Neural progenitor cell (in vitro differentiated cells): ENCODE data around the gene MGST3.
A peak's percentile ranks its signal among the peaks of the same experiment; 100 is the strongest.

Experiments
- EZH2phosphoT487 ChIP-seq: fragments of 200-600 bp; sonication (generic); IDR thresholded peaks from 2 replicates; pipeline ENCODE4 v1.6.1; 2017; ENCODE audit warnings: antibody characterized with exemption
- TF ChIP-seq, protein P1 (sequence below): fragments of 200-600 bp; sonication (generic); IDR thresholded peaks from 2 replicates; pipeline ENCODE4 v1.5.1; 2017; ENCODE audit warnings: antibody characterized with exemption, mild to moderate bottlenecking

GRCh38 chr1:165686121-165686970 lies 55.3 kb downstream of the MGST3 start:
- TF ChIP-seq, protein P1, sequence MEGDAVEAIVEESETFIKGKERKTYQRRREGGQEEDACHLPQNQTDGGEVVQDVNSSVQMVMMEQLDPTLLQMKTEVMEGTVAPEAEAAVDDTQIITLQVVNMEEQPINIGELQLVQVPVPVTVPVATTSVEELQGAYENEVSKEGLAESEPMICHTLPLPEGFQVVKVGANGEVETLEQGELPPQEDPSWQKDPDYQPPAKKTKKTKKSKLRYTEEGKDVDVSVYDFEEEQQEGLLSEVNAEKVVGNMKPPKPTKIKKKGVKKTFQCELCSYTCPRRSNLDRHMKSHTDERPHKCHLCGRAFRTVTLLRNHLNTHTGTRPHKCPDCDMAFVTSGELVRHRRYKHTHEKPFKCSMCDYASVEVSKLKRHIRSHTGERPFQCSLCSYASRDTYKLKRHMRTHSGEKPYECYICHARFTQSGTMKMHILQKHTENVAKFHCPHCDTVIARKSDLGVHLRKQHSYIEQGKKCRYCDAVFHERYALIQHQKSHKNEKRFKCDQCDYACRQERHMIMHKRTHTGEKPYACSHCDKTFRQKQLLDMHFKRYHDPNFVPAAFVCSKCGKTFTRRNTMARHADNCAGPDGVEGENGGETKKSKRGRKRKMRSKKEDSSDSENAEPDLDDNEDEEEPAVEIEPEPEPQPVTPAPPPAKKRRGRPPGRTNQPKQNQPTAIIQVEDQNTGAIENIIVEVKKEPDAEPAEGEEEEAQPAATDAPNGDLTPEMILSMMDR = peak; percentile 31
- no peak for TF ChIP-seq EZH2phosphoT487
